ENCODE results near the gene ARHGDIA.
A peak's percentile ranks its signal among the peaks of the same experiment; 100 is the strongest.

Gene ARHGDIA

GRCh38 chr17:81860756-81861568 is 10.2 kb downstream of the ARHGDIA start:
- peak; percentile 99 for DNase-seq

- no peak for DNase-seq
These were observed 11.0 kb downstream of the ARHGDIA start, which contains the start of gene P4HB for GRCh38 chr17:81859906-81860755. TSS of gene P4HB (minus strand) at chr17:81860535. CDS start at chr17:81860471, 64 bp downstream.

- no peak for DNase-seq
These were observed 11.9 kb downstream of the ARHGDIA start for GRCh38 chr17:81858967-81859905.

- DNase-seq = no peak
These were observed 12.8 kb downstream of the ARHGDIA start for GRCh38 chr17:81858170-81858966.

GRCh38 chr17:81854974-81855774 is 16.0 kb downstream of the ARHGDIA start:
- peak; percentile 19 for DNase-seq

GRCh38 chr17:81852237-81852636 is 18.9 kb downstream of the ARHGDIA start:
- no peak for DNase-seq

- DNase-seq = no peak
These were observed 19.7 kb downstream of the ARHGDIA start for GRCh38 chr17:81851423-81851822.

GRCh38 chr17:81849457-81849856 is 21.7 kb downstream of the ARHGDIA start:
- no peak for DNase-seq

- DNase-seq = no peak
These were observed 24.1 kb downstream of the ARHGDIA start for GRCh38 chr17:81846743-81847689.

- DNase-seq = no peak
These were observed 25.0 kb downstream of the ARHGDIA start for GRCh38 chr17:81845881-81846742.

- DNase-seq = no peak
These were observed 25.8 kb downstream of the ARHGDIA start for GRCh38 chr17:81845361-81845760.

- DNase-seq = no peak
These were observed 26.2 kb downstream of the ARHGDIA start for GRCh38 chr17:81844887-81845286.

- DNase-seq = no peak
These were observed 26.7 kb downstream of the ARHGDIA start for GRCh38 chr17:81844327-81844851.

- DNase-seq = no peak
These were observed 27.3 kb downstream of the ARHGDIA start for GRCh38 chr17:81843713-81844326.

GRCh38 chr17:81842725-81843504 is 28.2 kb downstream of the ARHGDIA start:
- no peak for DNase-seq

GRCh38 chr17:81842378-81842724 is 28.8 kb downstream of the ARHGDIA start:
- no peak for DNase-seq

GRCh38 chr17:81841866-81842265 is 29.3 kb downstream of the ARHGDIA start:
- DNase-seq = no peak

Data from CD4-positive, alpha-beta T cell treated with Interleukin-17A for 4 hours (primary cell).